ENCODE data around the gene ZNF385D.

DNA sequence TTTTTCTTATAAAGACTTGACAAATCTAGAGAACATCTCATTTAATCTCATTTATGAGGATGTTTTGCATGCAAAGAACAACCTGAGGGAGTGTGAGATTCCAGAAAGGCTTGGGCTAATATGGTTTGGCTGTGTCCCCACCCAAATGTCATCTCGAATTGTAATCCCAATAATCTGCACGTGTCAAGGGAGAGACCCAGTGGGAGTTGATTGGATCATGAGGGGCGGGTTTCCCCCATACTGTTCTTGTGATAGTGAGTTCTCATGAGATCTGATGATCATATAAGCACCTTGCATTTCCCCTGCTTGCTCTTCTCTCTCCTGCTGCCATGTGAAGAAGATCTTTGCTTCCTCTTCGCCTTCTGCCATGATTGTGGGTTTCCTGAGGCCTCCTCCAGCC is 103.0 kb downstream of the ZNF385D start:
- TF ChIP-seq TAF1 (conservative IDR thresholded peaks at IDR 0.05) = no peak
- no peak for TF ChIP-seq EGR1 (IDR thresholded peaks at IDR 0.05; ENCODE audit: low read depth in 2 of 2)
- TF ChIP-seq, protein P1, sequence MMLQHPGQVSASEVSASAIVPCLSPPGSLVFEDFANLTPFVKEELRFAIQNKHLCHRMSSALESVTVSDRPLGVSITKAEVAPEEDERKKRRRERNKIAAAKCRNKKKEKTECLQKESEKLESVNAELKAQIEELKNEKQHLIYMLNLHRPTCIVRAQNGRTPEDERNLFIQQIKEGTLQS (IDR thresholded peaks at IDR 0.05) = no peak
- TF ChIP-seq SP1 (IDR thresholded peaks at IDR 0.05) = no peak
- TF ChIP-seq, protein P2, sequence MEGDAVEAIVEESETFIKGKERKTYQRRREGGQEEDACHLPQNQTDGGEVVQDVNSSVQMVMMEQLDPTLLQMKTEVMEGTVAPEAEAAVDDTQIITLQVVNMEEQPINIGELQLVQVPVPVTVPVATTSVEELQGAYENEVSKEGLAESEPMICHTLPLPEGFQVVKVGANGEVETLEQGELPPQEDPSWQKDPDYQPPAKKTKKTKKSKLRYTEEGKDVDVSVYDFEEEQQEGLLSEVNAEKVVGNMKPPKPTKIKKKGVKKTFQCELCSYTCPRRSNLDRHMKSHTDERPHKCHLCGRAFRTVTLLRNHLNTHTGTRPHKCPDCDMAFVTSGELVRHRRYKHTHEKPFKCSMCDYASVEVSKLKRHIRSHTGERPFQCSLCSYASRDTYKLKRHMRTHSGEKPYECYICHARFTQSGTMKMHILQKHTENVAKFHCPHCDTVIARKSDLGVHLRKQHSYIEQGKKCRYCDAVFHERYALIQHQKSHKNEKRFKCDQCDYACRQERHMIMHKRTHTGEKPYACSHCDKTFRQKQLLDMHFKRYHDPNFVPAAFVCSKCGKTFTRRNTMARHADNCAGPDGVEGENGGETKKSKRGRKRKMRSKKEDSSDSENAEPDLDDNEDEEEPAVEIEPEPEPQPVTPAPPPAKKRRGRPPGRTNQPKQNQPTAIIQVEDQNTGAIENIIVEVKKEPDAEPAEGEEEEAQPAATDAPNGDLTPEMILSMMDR (IDR thresholded peaks at IDR 0.05; ENCODE audit: low read depth, low read length, missing input control) = no peak

Measured in liver (tissue), 3 donors.